Measurements from ENCODE around the gene AKAP13. TPM values are rescaled to one million over a fixed set of nuclear protein-coding genes. Genes with fewer than 3 reads are reported as not detected.

AKAP13 gene
- total and polyA plus RNA-seq, 2 of the 13 experiments (the other 11 are each of a cell fraction or from before 2014, with no cell fraction given), result 6.7 to 27.1 TPM

DNA sequence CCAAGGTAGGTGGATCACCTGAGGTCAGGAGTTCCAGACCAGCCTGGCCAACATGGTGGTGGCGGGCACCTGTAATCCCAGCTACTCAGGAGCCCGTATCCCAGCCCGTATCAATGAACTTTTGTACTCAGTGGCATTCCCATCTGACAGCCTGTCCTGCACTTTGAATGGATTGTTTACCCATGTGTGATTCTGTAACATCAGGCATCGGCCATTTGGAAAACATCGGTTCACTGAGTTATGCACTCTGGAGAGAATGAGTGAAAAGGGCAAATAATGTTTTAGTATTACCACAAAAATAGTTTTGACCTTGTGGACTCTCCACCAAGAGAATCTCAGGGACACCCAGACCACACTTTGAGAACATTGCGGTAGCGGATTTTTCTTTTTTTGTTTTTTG lies 400.7 kb downstream of the AKAP13 start (continued):
- TF ChIP-seq MYNN (CRISPR knock-in tag; IDR thresholded peaks at IDR 0.05; ENCODE audit: low read depth) (no peak), HHEX (CRISPR knock-in tag; IDR thresholded peaks at IDR 0.05) (peak; percentile 13; the same call in 1 of the 2 replicates), POLR2G (IDR thresholded peaks at IDR 0.05; ENCODE audit: low read depth, low read length) (no peak), ZNF138 (CRISPR knock-in tag; IDR thresholded peaks at IDR 0.05; ENCODE audit: low read depth) (no peak), ZSCAN29 (CRISPR knock-in tag; conservative IDR thresholded peaks at IDR 0.05) (peak; percentile 66), ZNF619 (CRISPR knock-in tag; IDR thresholded peaks at IDR 0.05) (no peak), MEF2D (CRISPR knock-in tag; IDR thresholded peaks at IDR 0.05) (peak; percentile 76), DPF2 (CRISPR knock-in tag; IDR thresholded peaks at IDR 0.05; ENCODE audit: borderline replicate concordance, low read depth) (peak; percentile 75; the same call in 1 of the 2 replicates), ZSCAN22 (CRISPR knock-in tag; IDR thresholded peaks at IDR 0.05) (no peak), HMG20B (CRISPR knock-in tag; conservative IDR thresholded peaks at IDR 0.05) (no peak), SMAD9 (CRISPR knock-in tag; IDR thresholded peaks at IDR 0.05) (no peak), BHLHE40 (IDR thresholded peaks at IDR 0.05; ENCODE audit: low read length) (peak; percentile 32; the same call in 1 of the 2 replicates), LCORL (IDR thresholded peaks at IDR 0.05) (no peak), LCORL (CRISPR knock-in tag; IDR thresholded peaks at IDR 0.05) (peak; percentile 83), PHF21A (CRISPR knock-in tag; IDR thresholded peaks at IDR 0.05) (peak; percentile 51; the same call in 1 of the 2 replicates), RCOR2 (CRISPR knock-in tag; IDR thresholded peaks at IDR 0.05) (peak; percentile 68), NR2F1 (CRISPR knock-in tag; IDR thresholded peaks at IDR 0.05) (peak; percentile 13; a peak in 1 of 4 replicates), SPEN (CRISPR knock-in tag; IDR thresholded peaks at IDR 0.05; ENCODE audit: low read depth) (peak; percentile 50; the same call in 1 of the 2 replicates), ZBTB38 (CRISPR knock-in tag; IDR thresholded peaks at IDR 0.05) (peak; percentile 38; the same call in 1 of the 2 replicates), MZF1 (CRISPR knock-in tag; IDR thresholded peaks at IDR 0.05; ENCODE audit: borderline replicate concordance) (no peak), RARA (CRISPR knock-in tag; IDR thresholded peaks at IDR 0.05) (peak; percentile 85), TEAD3 (CRISPR knock-in tag; optimal IDR thresholded peaks at IDR 0.05; ENCODE audit: borderline replicate concordance) (peak; percentile 89), FOXA1 (IDR thresholded peaks at IDR 0.05) (no peak), FOXA1 (CRISPR knock-in tag; IDR thresholded peaks at IDR 0.05) (peak; percentile 85), JUN (CRISPR knock-in tag; IDR thresholded peaks at IDR 0.05) (no peak)
- TF ChIP-seq, protein P1, sequence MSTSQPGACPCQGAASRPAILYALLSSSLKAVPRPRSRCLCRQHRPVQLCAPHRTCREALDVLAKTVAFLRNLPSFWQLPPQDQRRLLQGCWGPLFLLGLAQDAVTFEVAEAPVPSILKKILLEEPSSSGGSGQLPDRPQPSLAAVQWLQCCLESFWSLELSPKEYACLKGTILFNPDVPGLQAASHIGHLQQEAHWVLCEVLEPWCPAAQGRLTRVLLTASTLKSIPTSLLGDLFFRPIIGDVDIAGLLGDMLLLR (CRISPR knock-in tag; IDR thresholded peaks at IDR 0.05), result no peak
- TF ChIP-seq, protein P2, sequence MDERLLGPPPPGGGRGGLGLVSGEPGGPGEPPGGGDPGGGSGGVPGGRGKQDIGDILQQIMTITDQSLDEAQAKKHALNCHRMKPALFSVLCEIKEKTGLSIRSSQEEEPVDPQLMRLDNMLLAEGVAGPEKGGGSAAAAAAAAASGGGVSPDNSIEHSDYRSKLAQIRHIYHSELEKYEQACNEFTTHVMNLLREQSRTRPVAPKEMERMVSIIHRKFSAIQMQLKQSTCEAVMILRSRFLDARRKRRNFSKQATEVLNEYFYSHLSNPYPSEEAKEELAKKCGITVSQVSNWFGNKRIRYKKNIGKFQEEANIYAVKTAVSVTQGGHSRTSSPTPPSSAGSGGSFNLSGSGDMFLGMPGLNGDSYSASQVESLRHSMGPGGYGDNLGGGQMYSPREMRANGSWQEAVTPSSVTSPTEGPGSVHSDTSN (CRISPR knock-in tag; IDR thresholded peaks at IDR 0.05), result 0 out of 2 replicates have a peak, but pooled peaks have one; percentile 29
- TF ChIP-seq, protein P3, sequence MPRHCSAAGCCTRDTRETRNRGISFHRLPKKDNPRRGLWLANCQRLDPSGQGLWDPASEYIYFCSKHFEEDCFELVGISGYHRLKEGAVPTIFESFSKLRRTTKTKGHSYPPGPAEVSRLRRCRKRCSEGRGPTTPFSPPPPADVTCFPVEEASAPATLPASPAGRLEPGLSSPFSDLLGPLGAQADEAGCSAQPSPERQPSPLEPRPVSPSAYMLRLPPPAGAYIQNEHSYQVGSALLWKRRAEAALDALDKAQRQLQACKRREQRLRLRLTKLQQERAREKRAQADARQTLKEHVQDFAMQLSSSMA (CRISPR knock-in tag; IDR thresholded peaks at IDR 0.05), result no peak
- TF ChIP-seq, protein P4, sequence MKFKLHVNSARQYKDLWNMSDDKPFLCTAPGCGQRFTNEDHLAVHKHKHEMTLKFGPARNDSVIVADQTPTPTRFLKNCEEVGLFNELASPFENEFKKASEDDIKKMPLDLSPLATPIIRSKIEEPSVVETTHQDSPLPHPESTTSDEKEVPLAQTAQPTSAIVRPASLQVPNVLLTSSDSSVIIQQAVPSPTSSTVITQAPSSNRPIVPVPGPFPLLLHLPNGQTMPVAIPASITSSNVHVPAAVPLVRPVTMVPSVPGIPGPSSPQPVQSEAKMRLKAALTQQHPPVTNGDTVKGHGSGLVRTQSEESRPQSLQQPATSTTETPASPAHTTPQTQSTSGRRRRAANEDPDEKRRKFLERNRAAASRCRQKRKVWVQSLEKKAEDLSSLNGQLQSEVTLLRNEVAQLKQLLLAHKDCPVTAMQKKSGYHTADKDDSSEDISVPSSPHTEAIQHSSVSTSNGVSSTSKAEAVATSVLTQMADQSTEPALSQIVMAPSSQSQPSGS (CRISPR knock-in tag; IDR thresholded peaks at IDR 0.05), result 0 out of 2 replicates have a peak, but pooled peaks have one; percentile 45
